ENCODE results near the gene PRKAR2A.
A peak's percentile ranks its signal among the peaks of the same experiment; 100 is the strongest.
"Not testable (repeated sequence)": the region's sequence is repeated elsewhere in the genome, so short reads cannot be mapped to it uniquely, and the experiment has no call there.

The PRKAR2A gene

DNA sequence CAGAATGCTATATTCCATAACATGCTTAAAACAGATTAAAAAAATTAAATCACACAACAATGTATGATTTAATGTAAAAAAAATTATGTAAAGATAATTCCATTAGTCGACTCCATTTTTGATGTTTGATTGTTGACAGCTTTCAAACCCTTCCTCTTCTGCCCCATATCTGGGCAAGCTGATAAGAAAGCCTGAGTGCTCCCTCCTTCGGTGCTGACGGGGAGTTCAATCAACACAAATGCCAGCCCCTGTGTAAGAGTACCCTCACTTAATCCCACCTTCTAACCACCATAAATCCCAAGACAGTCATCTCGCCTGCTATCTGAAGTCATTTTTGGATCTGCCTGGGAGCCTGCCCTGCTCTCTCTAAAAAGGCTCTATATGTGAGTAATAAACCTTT, 70.8 kb downstream of the PRKAR2A start:
- DNase-seq, result no peak

DNA sequence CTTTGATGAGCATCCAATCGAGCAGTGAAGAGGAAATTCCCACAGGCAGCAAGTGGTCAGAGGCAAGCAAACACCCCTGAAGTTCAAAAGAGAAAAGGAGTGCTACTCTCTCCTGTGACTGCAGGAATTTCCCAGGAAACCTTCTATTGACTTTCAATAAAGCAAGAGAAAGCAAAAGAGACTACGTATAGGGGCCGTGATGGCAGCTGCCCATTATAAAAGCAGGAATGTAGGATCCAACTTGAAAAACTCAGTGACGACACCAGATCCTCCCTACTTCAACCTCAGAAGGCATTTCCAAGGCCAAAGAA, 77.5 kb downstream of the PRKAR2A start:
- DNase-seq, result no peak

DNA sequence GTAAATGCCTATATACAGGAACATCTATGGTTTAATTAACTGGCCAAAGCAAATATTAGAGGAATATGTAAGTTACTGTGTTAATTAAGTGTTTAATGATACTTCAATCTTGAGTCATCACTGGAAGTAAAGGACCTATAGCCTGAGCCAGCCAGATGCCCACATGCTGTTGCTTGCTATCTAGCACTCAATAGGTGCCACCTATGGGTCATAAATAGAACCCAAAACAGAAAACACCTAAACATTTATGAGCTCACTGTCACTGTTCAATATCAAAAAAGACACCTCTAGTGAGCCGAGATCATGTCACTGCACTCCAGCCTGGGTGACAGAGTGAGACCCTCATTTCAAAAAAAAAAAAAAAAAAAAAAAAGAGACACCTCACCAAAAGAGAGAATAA, 82.3 kb downstream of the PRKAR2A start:
- DNase-seq, result peak; percentile 39

DNA sequence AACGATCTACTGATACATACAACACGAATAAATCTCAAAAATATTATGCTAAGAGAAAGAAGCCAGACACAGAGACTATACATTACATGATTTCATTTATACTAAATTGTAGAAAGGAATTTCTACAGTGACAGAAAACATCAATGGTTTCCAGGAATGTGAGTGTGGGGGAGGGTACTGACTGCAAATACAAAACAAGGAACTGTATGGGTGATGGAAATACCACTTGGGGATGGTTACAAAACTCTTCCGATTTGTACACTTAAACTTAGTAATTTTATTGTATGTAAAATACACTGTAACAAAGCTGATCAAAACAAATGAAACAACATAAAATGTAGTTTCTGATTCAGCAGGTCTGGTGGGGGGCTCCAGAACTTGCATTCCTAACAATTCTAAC, 84.9 kb downstream of the PRKAR2A start:
- DNase-seq, result no peak

DNA sequence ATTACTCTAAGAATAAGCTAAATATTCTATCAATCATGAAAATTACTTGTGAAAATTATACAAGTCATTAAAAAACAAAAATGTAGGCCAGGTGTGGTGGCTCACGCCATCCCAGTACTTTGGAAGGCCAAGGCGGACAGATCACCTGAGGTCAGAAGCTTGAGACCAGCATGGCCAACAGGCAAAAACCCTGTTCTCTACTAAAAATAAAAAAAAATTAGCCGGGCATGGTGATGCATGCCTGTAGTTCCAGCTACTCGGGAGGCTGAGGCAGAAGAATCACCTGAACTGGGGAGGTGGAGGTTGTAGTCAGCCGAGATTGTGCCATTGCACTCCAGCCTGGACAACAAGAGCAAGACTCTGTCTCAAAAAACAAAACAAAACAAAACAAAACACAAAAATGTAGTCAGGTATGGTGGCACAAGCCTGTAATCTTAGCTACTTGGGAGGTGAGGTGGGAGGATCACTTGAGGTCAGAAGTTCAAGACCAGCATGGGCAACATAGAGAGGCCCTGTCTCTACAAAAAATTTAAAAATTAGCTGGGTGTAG, 87.6 kb downstream of the PRKAR2A start:
- not testable (repeated sequence) for DNase-seq

DNA sequence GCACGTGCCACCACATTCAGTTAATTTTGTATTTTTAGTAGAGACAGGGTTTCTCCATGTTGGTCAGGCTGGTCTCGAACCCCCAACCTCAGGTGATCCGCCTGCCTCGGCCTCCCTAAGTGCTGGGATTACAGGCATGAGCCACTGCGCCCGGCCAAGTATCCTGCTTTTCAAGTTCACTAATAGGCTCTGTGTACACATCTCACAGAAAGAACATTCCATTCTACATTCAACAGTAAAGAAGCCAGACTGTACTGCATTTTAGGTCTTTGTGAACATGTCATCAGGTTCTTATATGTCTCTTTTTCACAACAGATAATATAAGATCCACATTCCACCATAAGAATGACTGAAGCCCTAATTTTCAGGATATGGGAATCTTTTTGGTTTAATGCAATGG, 88.1 kb downstream of the PRKAR2A start:
- DNase-seq, result not testable (repeated sequence)

DNA sequence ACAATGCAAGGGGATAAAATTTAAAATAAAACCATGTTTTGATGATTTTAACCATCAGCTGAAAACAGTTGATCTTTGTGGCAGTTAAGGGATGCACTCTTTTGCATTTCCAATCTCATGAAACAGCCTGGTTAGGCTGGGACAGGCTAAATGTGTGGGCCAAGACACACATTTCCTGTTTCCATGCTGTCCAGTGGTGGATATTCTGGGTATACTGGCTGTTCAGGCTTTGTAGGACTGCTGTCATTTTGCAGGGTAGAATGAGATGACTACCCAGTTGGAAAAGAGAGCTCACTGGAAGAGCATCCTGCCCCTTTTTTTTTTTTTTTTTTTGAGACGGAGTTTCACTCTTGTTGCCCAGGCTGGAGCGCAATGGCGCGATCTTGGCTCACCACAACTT, 88.6 kb downstream of the PRKAR2A start:
- no peak for DNase-seq

DNA sequence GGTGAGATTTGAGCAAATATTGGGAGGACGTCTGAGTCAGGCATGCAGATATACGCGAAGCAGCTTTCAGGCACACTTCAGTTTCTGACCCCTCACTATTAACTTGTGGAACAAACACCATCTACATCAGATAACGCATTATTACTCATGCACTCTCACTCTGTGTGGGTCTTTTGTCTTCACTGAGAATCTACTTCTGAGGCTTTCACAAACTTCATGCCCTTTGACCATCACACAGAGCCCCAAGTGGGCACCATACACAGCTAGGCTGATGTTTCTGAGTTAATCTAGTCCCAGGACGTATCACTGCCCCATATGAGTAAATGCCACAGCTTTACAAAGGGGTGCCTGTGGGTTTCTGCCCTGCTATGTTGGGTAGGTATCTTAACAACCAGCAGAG, 91.0 kb downstream of the PRKAR2A start:
- DNase-seq, result no peak

DNA sequence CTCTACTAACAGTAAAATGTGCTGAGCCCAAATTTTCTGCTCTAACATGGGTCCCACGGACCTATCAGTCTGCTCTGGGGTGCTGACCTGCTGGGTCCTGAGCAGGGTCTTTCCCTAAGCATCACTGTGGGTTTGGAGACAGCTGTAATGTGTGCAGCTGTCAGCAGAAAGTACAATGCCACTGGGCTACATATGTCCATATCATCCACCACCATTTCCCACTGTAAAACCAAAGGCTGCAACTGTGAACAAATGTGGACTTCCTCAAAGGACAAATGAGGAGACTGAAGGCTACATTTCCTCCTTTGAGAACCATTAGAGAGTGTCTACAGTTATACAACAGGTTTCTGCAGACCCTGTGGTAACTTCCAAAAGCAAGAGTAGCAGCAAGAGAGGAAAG, 96.8 kb downstream of the PRKAR2A start:
- no peak for DNase-seq

DNA sequence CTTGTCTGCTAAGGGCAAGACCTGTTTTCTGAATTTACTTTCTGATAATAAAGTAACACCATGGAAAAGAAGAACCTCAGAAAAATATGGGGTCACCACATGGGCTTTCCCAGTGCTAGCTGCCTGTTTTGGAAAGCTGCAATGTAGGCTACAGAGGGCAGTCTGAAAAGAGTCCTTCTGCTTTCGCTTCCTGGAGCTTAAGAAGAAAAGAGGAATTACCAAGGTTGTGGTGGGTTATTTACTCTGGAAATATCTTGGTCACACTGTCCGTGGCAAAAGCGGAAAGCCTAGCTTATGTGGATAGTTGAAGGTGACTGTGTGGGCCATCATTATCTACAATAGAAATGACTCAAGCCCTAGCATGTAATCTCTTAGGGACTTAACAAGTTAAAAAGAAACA, 98.9 kb downstream of the PRKAR2A start:
- DNase-seq, result no peak

DNA sequence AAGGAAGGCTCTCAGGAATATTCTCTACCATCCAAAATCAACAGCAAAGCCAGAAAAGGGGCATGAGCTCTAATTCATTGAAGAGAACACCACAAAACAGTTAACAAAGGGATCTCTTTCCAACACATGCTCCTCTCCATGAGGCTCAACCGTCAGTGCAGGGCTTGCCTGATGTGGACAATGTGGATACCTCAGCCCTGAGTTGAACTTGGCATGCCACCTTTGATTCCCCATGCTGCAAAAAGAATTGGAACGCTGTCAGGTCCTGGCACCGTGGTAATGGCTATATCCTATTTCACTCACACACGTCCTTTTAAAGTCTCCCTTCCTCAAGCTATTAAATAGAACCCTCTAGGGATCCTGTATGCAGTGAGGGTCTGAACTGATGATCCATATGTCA, 100.0 kb downstream of the PRKAR2A start:
- DNase-seq, result no peak

DNA sequence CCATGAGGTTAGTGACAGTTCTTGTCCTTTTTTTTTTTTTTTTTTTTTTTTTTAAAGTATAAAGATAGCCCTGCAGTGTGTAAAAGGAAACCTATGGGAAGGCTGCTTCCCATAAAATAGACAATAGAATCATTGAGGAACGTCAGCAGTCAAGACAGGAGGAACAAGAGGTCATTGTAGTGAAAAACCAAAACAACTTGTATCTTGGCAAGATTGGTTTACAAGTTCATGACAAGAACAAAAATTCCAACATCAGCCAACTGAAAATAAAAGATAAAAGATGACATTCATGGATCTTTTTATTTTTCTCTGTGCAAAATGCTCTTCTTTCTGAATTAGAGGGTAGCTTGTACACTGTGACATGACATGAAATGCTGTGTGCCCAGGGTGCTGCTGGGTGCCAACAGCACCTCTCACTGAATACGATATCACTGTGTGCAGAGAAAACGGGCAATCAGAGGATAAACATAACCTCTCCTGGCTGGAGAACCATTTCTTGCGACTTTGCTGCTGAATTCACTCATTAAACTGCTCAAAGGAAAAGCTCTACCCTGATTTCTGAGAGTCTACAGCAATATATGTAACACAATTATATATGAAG, 100.6 kb downstream of the PRKAR2A start:
- DNase-seq, result no peak

DNA sequence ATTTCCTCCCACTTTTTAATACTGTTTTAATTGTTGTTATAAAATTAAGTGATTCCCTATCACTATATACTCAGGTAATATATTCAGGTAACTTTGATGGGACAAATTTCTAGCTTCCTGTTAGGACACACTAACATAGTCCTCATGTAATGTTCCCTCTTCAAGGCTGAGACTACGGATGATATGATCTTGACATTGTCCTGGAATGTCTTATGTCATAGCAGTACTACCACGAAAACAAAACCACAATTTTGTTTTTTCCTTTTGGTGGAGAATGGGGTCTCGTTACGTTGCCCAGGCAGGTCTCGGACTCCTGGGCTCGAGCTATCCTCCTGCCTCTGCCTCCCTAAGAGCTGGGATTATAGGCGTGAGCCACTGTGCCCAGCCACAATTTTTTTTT, 103.9 kb downstream of the PRKAR2A start:
- DNase-seq, result no peak

DNA sequence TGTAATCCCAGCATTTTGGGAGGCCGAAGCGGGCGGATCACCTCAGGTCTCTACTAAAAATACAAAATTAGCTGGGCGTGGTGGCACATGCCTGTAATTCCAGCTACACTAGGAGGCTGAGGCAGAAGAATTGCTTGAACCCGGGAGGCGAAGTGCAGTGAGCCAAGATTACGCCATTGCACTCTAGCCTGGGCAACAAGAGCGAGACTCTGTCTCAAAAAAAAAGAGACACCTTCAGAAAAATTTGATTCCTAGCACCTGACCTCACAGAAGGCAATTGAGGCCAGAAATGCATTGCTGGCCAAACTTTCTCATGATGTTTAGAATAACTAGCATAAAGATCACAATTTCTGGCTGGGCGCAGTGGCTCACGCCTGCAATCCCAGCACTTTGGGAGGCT, 106.4 kb downstream of the PRKAR2A start:
- not testable (repeated sequence) for DNase-seq

DNA sequence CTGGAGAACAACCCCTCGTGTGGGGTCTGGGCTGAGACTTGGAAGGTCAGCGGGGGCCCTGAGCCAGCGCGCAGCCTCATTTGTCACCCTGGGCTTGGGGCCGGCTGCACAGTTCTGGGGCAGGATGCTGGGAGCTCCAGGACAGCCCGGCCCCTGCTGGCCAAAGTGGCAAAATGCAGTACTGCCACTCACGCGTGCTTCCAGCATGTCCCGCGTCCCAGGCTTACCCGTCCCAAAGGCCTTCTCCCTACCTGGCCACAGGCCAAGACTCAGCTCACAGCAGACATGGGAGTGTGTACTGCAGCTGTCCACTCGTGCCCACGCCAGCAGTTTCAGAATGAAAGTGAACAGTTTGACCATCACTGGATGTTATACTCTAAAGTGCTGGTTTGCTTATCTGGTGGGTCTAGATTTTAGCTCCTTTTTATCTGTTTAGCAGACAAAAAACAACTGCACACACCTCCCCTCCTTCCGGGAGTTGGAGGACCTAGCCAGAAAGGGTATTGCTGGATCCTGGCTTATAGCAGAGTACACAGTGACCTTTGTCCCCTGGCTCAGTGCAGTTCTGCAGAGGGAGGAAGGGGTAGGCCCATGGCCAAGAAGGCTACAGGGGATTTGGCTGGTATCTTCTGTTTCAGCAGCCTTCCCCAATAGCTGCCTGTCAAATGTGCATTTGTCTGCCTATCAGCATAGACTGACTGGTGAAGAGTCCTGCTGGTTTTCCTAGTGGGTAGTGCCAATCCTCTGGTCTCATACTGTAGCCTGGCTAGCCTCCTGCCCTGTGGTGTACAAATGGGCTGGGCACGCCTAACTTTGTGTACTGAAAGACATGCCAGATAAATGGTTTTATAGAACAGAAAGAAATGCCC, 107.5 kb downstream of the PRKAR2A start:
- DNase-seq, result peak; percentile 78

DNA sequence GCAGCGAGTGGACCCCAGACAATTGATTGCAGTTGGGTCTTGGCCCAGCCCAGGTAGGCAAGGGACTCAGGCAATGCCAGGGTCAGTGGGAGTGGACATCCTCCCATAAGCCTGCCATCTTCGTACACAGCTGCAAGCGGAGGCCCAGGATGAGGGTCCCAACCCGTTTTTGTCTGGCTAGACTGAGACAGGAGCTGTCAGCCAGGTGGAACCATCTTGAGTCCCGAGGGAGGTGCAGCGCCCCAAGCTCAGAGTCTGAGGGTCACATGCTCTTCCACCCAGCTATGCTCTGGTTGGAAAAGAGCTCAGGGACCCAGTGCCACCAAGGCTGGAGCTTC, 108.1 kb downstream of the PRKAR2A start:
- DNase-seq, result no peak

DNA sequence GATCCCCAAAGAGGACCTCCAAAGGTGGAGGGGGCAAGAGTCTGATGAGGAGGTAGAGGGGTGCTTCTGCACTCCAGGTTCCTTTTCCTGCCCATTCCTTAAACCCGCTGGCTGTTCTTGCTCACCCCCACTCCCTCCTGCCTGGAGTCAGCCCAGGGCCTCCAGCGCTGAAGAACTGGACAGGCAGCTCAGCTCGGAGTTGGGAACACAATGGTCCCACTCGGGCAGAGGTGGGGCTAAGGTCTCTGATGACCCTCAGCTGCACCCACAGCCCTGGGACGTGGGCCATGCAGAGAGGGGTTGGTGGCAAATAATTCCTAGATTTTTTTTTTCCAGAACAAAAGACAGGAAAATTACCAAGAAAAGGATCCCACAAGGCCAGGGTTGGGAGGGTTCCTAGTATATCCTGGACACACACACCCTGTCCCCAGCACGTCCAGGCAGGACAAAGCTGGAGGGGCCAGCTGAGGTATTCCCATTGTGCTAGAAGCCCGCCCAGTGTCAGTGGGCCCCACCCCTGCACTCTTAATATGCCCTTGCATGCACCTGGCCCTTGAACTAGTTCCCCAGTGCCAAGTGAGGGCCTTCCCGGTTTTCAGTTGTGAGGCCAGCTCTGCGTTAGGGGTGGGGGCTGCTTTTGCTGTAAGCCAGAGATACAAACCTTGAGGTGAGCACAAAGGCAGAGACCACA, 108.6 kb downstream of the PRKAR2A start:
- no peak for DNase-seq

DNA sequence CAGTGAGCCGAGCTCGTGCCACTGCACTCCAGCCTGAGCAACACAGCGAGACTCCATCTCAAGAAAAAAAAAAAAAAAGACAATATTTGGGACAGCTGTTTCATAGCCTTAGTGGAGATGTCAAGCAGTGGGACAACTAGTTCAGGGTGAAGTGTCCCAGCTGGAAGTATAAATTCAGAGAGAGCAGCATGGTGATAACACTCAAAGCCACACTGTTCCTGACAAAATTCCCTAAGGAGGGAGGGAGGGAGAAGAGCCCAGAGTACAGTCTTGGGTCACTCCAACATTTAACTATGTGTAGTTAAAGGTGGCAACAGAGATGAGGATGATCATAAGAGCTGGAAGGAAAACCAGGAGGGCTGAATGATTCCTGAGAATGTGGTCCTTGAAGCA, 109.5 kb downstream of the PRKAR2A start:
- DNase-seq, result no peak

DNA sequence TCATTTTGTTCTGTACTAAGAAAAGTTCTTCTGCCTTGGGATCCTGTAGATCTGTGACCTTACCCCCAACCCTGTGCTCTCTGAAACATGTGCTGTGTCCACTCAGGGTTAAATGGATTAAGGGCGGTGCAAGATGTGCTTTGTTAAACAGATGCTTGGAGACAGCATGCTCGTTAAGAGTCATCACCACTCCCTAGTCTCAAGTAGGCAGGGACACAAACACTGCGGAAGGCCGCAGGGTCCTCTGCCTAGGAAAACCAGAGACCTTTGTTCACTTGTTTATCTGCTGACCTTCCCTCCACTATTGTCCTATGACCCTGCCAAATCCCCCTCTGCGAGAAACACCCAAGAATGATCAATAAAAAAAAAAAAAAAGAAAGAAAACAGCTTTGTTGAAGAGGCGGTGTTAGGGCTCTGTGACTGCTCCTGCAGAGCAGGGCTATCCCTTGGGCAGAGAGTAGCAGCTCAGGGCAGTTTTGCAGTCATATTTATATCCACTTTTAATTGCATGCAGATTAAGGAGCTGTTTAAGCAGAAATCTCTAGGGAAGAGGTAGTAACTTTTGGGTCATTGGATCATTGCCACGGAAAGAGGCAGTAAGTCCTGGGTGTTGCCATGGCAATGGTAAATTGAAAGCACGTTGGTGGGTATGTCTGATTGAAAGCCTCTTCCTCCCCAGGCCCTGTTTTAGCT, 112.5 kb downstream of the PRKAR2A start:
- peak; percentile 71 for DNase-seq

DNA sequence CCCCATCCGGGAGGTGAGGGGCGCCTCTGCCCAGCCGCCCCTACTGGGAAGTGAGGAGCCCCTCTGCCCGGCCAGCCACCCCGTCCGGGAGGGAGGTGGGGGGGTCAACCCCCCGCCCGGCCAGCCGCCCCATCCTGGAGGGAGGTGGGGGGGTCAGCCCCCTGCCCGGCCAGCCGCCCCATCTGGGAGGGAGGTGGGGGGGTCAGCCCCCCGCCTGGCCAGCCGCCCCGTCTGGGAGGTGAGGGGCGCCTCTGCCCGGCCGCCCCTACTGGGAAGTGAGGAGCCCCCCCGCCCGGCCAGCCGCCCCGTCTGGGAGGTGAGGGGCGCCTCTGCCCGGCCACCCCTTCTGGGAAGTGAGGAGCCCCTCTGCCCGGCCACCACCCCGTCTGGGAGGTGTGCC, 113.1 kb downstream of the PRKAR2A start:
- DNase-seq, result not testable (repeated sequence)

DNA sequence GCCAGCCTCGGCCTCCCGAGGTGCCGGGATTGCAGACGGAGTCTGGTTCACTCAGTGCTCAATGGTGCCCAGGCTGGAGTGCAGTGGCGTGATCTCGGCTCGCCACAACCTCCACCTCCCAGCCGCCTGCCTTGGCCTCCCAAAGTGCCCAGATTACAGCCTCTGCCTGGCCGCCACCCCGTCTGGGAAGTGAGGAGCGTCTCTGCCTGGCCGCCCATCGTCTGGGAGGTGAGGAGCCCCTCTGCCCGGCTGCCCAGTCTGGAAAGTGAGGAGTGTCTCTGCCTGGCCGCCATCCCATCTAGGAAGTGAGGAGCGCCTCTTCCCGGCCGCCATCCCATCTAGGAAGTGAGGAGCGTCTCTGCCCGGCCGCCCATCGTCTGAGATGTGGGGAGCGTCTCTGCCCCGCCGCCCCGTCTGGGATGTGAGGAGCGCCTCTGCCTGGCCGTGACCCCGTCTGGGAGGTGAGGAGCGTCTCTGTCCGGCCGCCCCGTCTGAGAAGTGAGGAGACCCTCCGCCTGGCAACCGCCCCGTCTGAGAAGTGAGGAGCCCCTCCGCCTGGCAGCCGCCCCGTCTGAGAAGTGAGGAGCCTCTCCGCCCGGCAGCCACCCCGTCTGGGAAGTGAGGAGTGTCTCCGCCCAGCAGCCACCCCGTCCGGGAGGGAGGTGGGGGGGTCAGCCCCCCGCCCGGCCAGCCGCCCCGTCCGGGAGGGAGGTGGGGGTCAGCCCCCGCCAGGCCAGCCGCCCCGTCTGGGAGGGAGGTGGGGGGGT, 113.7 kb downstream of the PRKAR2A start:
- DNase-seq, result not testable (repeated sequence)

DNA sequence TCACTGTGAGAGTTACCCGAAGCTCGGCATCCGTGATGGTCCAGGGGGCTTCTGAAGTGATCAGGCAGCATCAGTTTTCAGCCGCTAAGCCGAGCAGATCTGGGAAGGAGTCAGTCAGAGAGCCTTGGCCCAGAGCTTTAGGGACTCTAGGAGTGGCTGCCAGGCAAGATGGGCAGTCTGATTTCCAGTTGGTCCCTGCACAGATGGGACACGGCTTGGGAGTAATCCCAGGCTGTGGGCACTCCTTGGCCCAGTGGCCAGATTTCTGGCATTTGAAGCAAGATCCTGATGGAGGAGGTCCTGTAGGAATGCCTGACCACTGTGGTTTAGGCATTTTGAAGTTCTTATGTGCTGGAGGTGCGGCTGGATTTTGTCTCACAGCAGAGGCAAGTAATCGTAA, 120.2 kb downstream of the PRKAR2A start:
- no peak for DNase-seq
